ENCODE data around the gene HEATR3. TPM values are rescaled to one million over a fixed set of nuclear protein-coding genes. Genes with fewer than 3 reads are reported as not detected.
A peak's percentile ranks its signal among the peaks of the same experiment; 100 is the strongest.

The HEATR3 gene
- total RNA-seq, 2 experiments from 2014 or later, result 21.5 to 21.6 TPM

GRCh38 chr16:50038286-50038685, 27.5 kb upstream of the HEATR3 start:
- H3K27ac Mint-ChIP-seq, result no peak overlapping the region
- ChIA-PET POLR2A (no interaction called here), CTCF (interaction anchor here (0.6 to 1.2 kb wide), 4 partner anchors 8 to 1849 kb away, joined by 3 to 5 read pairs (median 3); no protein-coding TSS in a partner anchor)
- H3K4me1 Mint-ChIP-seq, result peaks cover 17% of the 10 kb centered on the region
- no peaks in the 10 kb centered on the region for H3K9me3 Mint-ChIP-seq
- peaks cover 8% of the 10 kb centered on the region for H3K27me3 Mint-ChIP-seq
- no peak for DNase-seq
- no peak overlapping the region for H3K4me3 Mint-ChIP-seq
- peaks cover 22% of the 10 kb centered on the region for H3K36me3 Mint-ChIP-seq (ENCODE audit: low read depth)

DNA sequence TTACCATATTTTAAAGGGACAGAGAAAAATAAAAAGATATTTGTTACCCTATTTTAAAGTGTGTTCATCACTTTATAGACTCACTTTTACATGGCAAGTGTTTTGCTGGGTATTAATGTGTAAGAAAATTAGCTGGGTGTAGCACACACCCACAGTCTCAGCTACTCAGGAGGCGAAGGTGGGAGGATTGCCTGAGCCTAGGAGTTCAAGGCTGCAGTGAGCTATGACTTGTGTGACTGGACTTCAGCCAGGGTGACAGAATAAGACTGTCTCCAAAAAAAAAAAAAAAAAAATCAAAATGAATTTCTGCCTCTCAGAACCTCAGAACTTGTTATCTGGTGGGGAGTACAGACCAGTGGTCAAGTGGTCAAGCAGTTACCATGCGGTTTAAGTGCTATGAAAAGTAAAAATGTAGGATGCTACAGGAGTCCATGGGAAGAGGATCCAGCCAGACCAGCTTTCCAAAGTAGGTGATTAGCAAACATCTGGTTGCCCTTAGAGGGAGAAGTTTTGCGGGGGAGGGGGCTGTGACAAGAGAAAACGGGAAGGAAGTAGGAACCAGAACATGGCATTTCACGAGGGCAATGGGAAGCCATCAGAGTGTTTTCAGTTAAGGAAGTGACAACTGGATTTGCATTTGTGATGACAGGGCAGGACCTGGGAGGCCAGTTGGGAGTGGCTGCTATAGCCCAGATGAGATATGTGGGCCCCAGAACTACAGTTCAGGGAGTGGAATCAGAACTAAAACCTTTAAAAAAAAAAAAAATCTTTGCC, 26.8 kb upstream of the HEATR3 start:
- Mint-ChIP-seq H3K9me3 (no peaks in the 10 kb centered on the region), H3K36me3 (ENCODE audit: low read depth) (peaks cover 20% of the 10 kb centered on the region), H3K27me3 (peaks cover 13% of the 10 kb centered on the region), H3K27ac (peak overlapping the region; percentile 47), H3K4me1 (peaks cover 17% of the 10 kb centered on the region), H3K4me3 (no peak overlapping the region)
- ChIA-PET POLR2A (no interaction called here), CTCF (interaction anchor here (0.6 to 3.1 kb wide), 5 partner anchors 9 to 1850 kb away, joined by 3 to 10 read pairs (median 3); partner anchors contain the start of gene CNEP1R1)
- no peak for DNase-seq

DNA sequence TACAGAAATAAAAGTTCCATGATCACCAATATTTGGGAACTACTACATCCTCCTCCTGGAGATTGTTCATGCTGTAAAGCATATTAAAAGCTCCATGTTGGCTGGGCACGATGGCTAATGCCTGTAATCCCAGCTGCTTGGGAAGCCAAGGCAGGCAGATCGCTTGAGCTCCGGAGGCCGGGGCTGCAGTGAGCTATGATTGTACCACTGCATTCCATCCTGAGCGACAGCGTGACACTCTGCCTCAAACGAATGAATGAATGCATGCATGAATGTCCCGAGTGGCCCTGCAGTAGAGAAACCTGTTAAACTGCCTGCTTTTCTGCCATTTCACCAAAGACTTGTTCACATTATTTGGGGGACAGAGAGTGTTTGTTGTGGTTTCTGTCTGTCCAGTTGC, 25.8 kb upstream of the HEATR3 start:
- H3K9me3 Mint-ChIP-seq, result no peaks in the 10 kb centered on the region
- peaks cover 15% of the 10 kb centered on the region for H3K4me1 Mint-ChIP-seq
- H3K36me3 Mint-ChIP-seq (ENCODE audit: low read depth), result peaks cover 14% of the 10 kb centered on the region
- H3K27me3 Mint-ChIP-seq, result peaks cover 15% of the 10 kb centered on the region
- ChIA-PET CTCF (interaction anchor here (3.1 kb wide), 1 partner anchor 15 kb away, joined by 10 read pairs; the partner anchor contains the start of gene CNEP1R1), POLR2A (no interaction called here)
- DNase-seq, result no peak
- no peak overlapping the region for H3K4me3 Mint-ChIP-seq
- H3K27ac Mint-ChIP-seq, result no peak overlapping the region

- DNase-seq, result no peak
Observed at GRCh38 chr16:50040710-50041109, 25.1 kb upstream of the HEATR3 start.

GRCh38 chr16:50043358-50043757, 22.4 kb upstream of the HEATR3 start:
- H3K27ac Mint-ChIP-seq, result no peak overlapping the region
- H3K9me3 Mint-ChIP-seq, result no peaks in the 10 kb centered on the region
- CTCF ChIA-PET, result interaction anchor here (0.9 to 1.0 kb wide), 2 partner anchors 10 to 56 kb away, joined by 3 read pairs; no protein-coding TSS in a partner anchor
- POLR2A ChIA-PET, result no interaction called here
- peaks cover 6% of the 10 kb centered on the region for H3K4me1 Mint-ChIP-seq
- H3K27me3 Mint-ChIP-seq, result peaks cover 15% of the 10 kb centered on the region
- no peak for DNase-seq
- H3K36me3 Mint-ChIP-seq (ENCODE audit: low read depth), result peaks cover 2% of the 10 kb centered on the region
- H3K4me3 Mint-ChIP-seq, result no peak overlapping the region

More at GRCh38 chr16:50040710-50041109, 25.1 kb upstream of the HEATR3 start:
- Mint-ChIP-seq H3K4me3 (no peak overlapping the region), H3K27me3 (peaks cover 15% of the 10 kb centered on the region), H3K9me3 (no peaks in the 10 kb centered on the region), H3K36me3 (ENCODE audit: low read depth) (peaks cover 12% of the 10 kb centered on the region), H3K4me1 (peaks cover 15% of the 10 kb centered on the region), H3K27ac (no peak overlapping the region)
- ChIA-PET CTCF (interaction anchor here (0.6 to 3.1 kb wide), 2 partner anchors 16 to 146 kb away, joined by 3 to 10 read pairs; partner anchors contain the start of gene CNEP1R1), POLR2A (no interaction called here)

DNA sequence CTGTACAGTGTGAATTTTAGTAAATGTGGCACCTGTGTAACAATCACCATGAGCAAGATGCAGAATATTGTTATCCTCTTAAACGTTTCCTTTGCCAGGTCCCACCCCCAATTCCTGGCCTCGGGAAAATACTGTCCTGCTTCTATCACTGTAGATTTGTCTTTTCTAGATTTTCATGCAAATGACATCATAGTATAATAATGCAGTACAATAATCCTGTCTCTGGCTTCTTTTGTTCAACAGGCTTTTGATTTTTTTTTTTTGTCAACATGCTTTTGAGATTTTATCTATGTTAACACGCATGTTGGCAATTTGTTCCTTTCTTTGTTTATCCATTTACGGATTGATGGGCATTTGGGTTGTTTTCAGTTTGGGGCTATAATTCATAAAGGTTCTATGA, 20.4 kb upstream of the HEATR3 start:
- Mint-ChIP-seq H3K4me3 (no peak overlapping the region), H3K27ac (no peak overlapping the region), H3K27me3 (peaks cover 15% of the 10 kb centered on the region), H3K9me3 (no peaks in the 10 kb centered on the region), H3K36me3 (ENCODE audit: low read depth) (no peaks in the 10 kb centered on the region), H3K4me1 (no peaks in the 10 kb centered on the region)
- CTCF ChIA-PET, result interaction anchor here (0.6 to 1.6 kb wide), 2 partner anchors 14 to 620 kb away, joined by 3 read pairs; no protein-coding TSS in a partner anchor
- POLR2A ChIA-PET, result no interaction called here
- DNase-seq, result no peak

GRCh38 chr16:50046853-50047252, 18.9 kb upstream of the HEATR3 start:
- H3K9me3 Mint-ChIP-seq, result no peaks in the 10 kb centered on the region
- CTCF ChIA-PET, result interaction anchor here (0.6 to 1.6 kb wide), 3 partner anchors 12 to 42 kb away, joined by 3 to 5 read pairs (median 3); partner anchors contain the start of gene CNEP1R1

GRCh38 chr16:50047864-50048263, 17.9 kb upstream of the HEATR3 start:
- H3K4me3 Mint-ChIP-seq, result no peak overlapping the region
- peaks cover 22% of the 10 kb centered on the region for H3K27me3 Mint-ChIP-seq
- no peak overlapping the region for H3K27ac Mint-ChIP-seq
- no peak for DNase-seq
- POLR2A ChIA-PET, result no interaction called here
- no peaks in the 10 kb centered on the region for H3K4me1 Mint-ChIP-seq
- CTCF ChIA-PET, result no interaction called here
- H3K36me3 Mint-ChIP-seq (ENCODE audit: low read depth), result no peaks in the 10 kb centered on the region
- H3K9me3 Mint-ChIP-seq, result peaks cover 4% of the 10 kb centered on the region

More at GRCh38 chr16:50046853-50047252, 18.9 kb upstream of the HEATR3 start:
- Mint-ChIP-seq H3K27ac (no peak overlapping the region), H3K4me1 (no peaks in the 10 kb centered on the region), H3K4me3 (no peak overlapping the region), H3K27me3 (peaks cover 23% of the 10 kb centered on the region), H3K36me3 (ENCODE audit: low read depth) (no peaks in the 10 kb centered on the region)
- POLR2A ChIA-PET, result no interaction called here
- no peak for DNase-seq

GRCh38 chr16:50050802-50051201, 15.0 kb upstream of the HEATR3 start:
- CTCF ChIA-PET, result no interaction called here
- H3K9me3 Mint-ChIP-seq, result peaks cover 12% of the 10 kb centered on the region
- no peak overlapping the region for H3K27ac Mint-ChIP-seq

GRCh38 chr16:50056226-50056625, 9.5 kb upstream of the HEATR3 start:
- ChIA-PET CTCF (no interaction called here), POLR2A (no interaction called here)
- no peak overlapping the region for H3K4me3 Mint-ChIP-seq
- peaks cover 18% of the 10 kb centered on the region for H3K9me3 Mint-ChIP-seq
- no peak overlapping the region for H3K27ac Mint-ChIP-seq
- H3K27me3 Mint-ChIP-seq, result peaks cover 10% of the 10 kb centered on the region
- H3K4me1 Mint-ChIP-seq, result no peaks in the 10 kb centered on the region
- no peaks in the 10 kb centered on the region for H3K36me3 Mint-ChIP-seq (ENCODE audit: low read depth)
- no peak for DNase-seq

More at GRCh38 chr16:50050802-50051201, 15.0 kb upstream of the HEATR3 start:
- Mint-ChIP-seq H3K36me3 (ENCODE audit: low read depth) (no peaks in the 10 kb centered on the region), H3K4me1 (no peaks in the 10 kb centered on the region), H3K4me3 (no peak overlapping the region), H3K27me3 (peaks cover 13% of the 10 kb centered on the region)
- POLR2A ChIA-PET, result no interaction called here
- no peak for DNase-seq

- H3K4me1 Mint-ChIP-seq, result peaks cover 1% of the 10 kb centered on the region
- peaks cover 13% of the 10 kb centered on the region for H3K9me3 Mint-ChIP-seq
- POLR2A ChIA-PET, result no interaction called here
- H3K27me3 Mint-ChIP-seq, result peaks cover 2% of the 10 kb centered on the region
- DNase-seq, result no peak
- H3K36me3 Mint-ChIP-seq (ENCODE audit: low read depth), result no peaks in the 10 kb centered on the region
- CTCF ChIA-PET, result interaction anchor here (1.7 kb wide), 1 partner anchor 33 kb away, joined by 4 read pairs; the partner anchor contains the start of gene CNEP1R1
- H3K27ac Mint-ChIP-seq, result no peak overlapping the region
- H3K4me3 Mint-ChIP-seq, result no peak overlapping the region
Observed at GRCh38 chr16:50058091-50058771, 7.5 kb upstream of the HEATR3 start.

- peaks cover 13% of the 10 kb centered on the region for H3K9me3 Mint-ChIP-seq
- ChIA-PET CTCF (interaction anchor here (1.0 to 1.7 kb wide), 2 partner anchors 13 to 34 kb away, joined by 3 to 4 read pairs; partner anchors contain the start of gene CNEP1R1), POLR2A (no interaction called here)
- peaks cover 1% of the 10 kb centered on the region for H3K4me1 Mint-ChIP-seq
- no peak overlapping the region for H3K4me3 Mint-ChIP-seq
- peaks cover 2% of the 10 kb centered on the region for H3K27me3 Mint-ChIP-seq
- H3K27ac Mint-ChIP-seq, result no peak overlapping the region
- H3K36me3 Mint-ChIP-seq (ENCODE audit: low read depth), result no peaks in the 10 kb centered on the region
- DNase-seq, result no peak
Observed at GRCh38 chr16:50059111-50059510, 6.7 kb upstream of the HEATR3 start.

GRCh38 chr16:50059669-50060068, 6.1 kb upstream of the HEATR3 start:
- Mint-ChIP-seq H3K9me3 (peaks cover 13% of the 10 kb centered on the region), H3K4me1 (peaks cover 1% of the 10 kb centered on the region), H3K36me3 (ENCODE audit: low read depth) (no peaks in the 10 kb centered on the region), H3K27ac (no peak overlapping the region), H3K27me3 (peaks cover 2% of the 10 kb centered on the region), H3K4me3 (no peak overlapping the region)
- POLR2A ChIA-PET, result no interaction called here
- CTCF ChIA-PET, result interaction anchor here (1.0 to 1.7 kb wide), 3 partner anchors 14 to 35 kb away, joined by 3 to 4 read pairs (median 3); partner anchors contain the start of gene CNEP1R1
- DNase-seq, result no peak
